Hepatocyte (in vitro differentiated cells): Measurements from ENCODE around the gene PGM2. TPM values are rescaled to one million over a fixed set of nuclear protein-coding genes. Genes with fewer than 3 reads are reported as not detected.

Experiments
- DNase-seq: peaks from one replicate; pipeline ENCODE4 v3.0.0-alpha.2; 2016; ENCODE audit warnings: low spot score
- H2AFZ ChIP-seq: fragments of 200-600 bp; sonication (generic); 2 replicates; pipeline ENCODE4 v1.6.0; 2016; ENCODE audit warnings: antibody characterized with exemption, mild to moderate bottlenecking
- H3K27ac ChIP-seq: fragments of 200-600 bp; sonication (generic); 2 replicates; pipeline ENCODE4 v1.5.1; 2016; ENCODE audit warnings: mild to moderate bottlenecking
- H3K27me3 ChIP-seq: fragments of 200-600 bp; sonication (generic); 2 replicates; pipeline ENCODE4 v1.6.1; 2016
- H3K36me3 ChIP-seq: fragments of 200-600 bp; sonication (generic); replicated peaks from 2 replicates; pipeline ENCODE4 v1.5.1; 2016; ENCODE audit warnings: low read depth; ENCODE audit not compliant: insufficient read depth
- H3K4me1 ChIP-seq: fragments of 200-600 bp; sonication (generic); 2 replicates; pipeline ENCODE4 v1.5.1; 2016; ENCODE audit warnings: mild to moderate bottlenecking, moderate library complexity; ENCODE audit not compliant: insufficient read depth
- H3K4me2 ChIP-seq: fragments of 200-600 bp; sonication (generic); 2 replicates; pipeline ENCODE4 v1.6.0; 2016
- H3K4me3 ChIP-seq: fragments of 200-600 bp; sonication (generic); 2 replicates; pipeline ENCODE4 v1.5.1; 2016; ENCODE audit warnings: mild to moderate bottlenecking
- H3K79me2 ChIP-seq: fragments of 200-600 bp; sonication (generic); 2 replicates; pipeline ENCODE4 v1.6.0; 2017; ENCODE audit warnings: mild to moderate bottlenecking
- H3K9me2 ChIP-seq: fragments of 200-600 bp; sonication (generic); replicated peaks from 2 replicates; pipeline ENCODE4 v1.6.0; 2017; ENCODE audit warnings: mild to moderate bottlenecking; ENCODE audit not compliant: insufficient read depth
- H3K9me3 ChIP-seq: fragments of 200-600 bp; sonication (generic); 2 replicates; pipeline ENCODE4 v1.5.1; 2016; ENCODE audit warnings: low read depth, mild to moderate bottlenecking
- H4K20me1 ChIP-seq: fragments of 200-600 bp; sonication (generic); 2 replicates; pipeline ENCODE4 v1.6.0; 2016; ENCODE audit warnings: mild to moderate bottlenecking; ENCODE audit not compliant: insufficient read depth, poor library complexity, severe bottlenecking
- CTCF ChIP-seq: fragments of 200-600 bp; sonication (generic); IDR thresholded peaks from 2 replicates; pipeline ENCODE4 v1.5.1; 2016; ENCODE audit warnings: antibody characterized with exemption, mild to moderate bottlenecking; ENCODE audit not compliant: poor library complexity
- EZH2 ChIP-seq: fragments of 200-600 bp; sonication (generic); IDR thresholded peaks from 2 replicates; pipeline ENCODE4 v1.6.1; 2016; ENCODE audit warnings: antibody characterized with exemption, mild to moderate bottlenecking, borderline replicate concordance
- EZH2phosphoT487 ChIP-seq: fragments of 200-600 bp; sonication (generic); IDR thresholded peaks from one replicate; pipeline ENCODE4 v1.6.1; 2018; ENCODE audit warnings: antibody characterized with exemption, mild to moderate bottlenecking, low read depth, moderate library complexity; ENCODE audit not compliant: unreplicated experiment, severe bottlenecking
- WGBS: methylation state at CpG from one replicate; pipeline ENCODE4 v1.1.6; 2016; ENCODE audit warnings: low lambda C conversion rate; ENCODE audit errors: missing lambda C conversion rate; 5-methylcytosine and 5-hydroxymethylcytosine counted together
- polyA plus RNA-seq: library from polyadenylated mRNA; unstranded; fragments of >200 nt; fragmentation: Nextera tagmentation; extraction: Ambion mirVana; gene quantifications from 2 replicates; pipeline ENCODE4 v1.2.1, GENCODE V29; 2016
- total RNA-seq: library from RNA; depleted of rRNA; stranded (reverse); fragments of >200 nt; gene quantifications from 2 replicates; pipeline ENCODE4 v1.2.3, GENCODE V29; 2014

PGM2 gene
- 25.0 and 28.2 TPM in 2 replicates for total RNA-seq
- 11.2 and 14.8 TPM in 2 replicates for polyA plus RNA-seq

GRCh38 chr4:37826295-37827029, at the start of gene PGM2:
Gene PGM2 (plus strand): TSS chr4:37826686. CDS start chr4:37826733, 47 bp downstream.
- peak within 1 kb of the TSS; percentile 87 for H3K27ac ChIP-seq
- no peaks in the 10 kb centered on the region for H3K9me3 ChIP-seq
- peak within 1 kb of the TSS; percentile 90 for H2AFZ ChIP-seq
- H3K36me3 ChIP-seq = no peaks in the 10 kb centered on the region
- WGBS = under 1% methylated on average over 35 of the region's 57 CpGs
- peak within 1 kb of the TSS; percentile 87 for H3K4me3 ChIP-seq
- no peaks in the 10 kb centered on the region for H4K20me1 ChIP-seq
- H3K4me2 ChIP-seq = peak within 1 kb of the TSS; percentile 93
- peak; percentile 9 for TF ChIP-seq CTCF
- TF ChIP-seq EZH2 = no peak
- peaks cover 14% of the 10 kb centered on the region for H3K4me1 ChIP-seq
- peaks cover 21% of the 10 kb centered on the region for H3K79me2 ChIP-seq
- DNase-seq = peak; percentile 93
- no peaks in the 10 kb centered on the region for H3K27me3 ChIP-seq
- H3K9me2 ChIP-seq = no peaks in the 10 kb centered on the region

- H3K27ac ChIP-seq = no peak overlapping the region
- H3K9me2 ChIP-seq = no peaks in the 10 kb centered on the region
- TF ChIP-seq CTCF (no peak), EZH2phosphoT487 (no peak), EZH2 (no peak)
Observed at GRCh38 chr4:37779896-37780295, 46.6 kb upstream of the PGM2 start.

GRCh38 chr4:37780444-37781130, 45.9 kb upstream of the PGM2 start:
- Histone ChIP-seq H3K9me3 (no peaks in the 10 kb centered on the region), H3K36me3 (no peaks in the 10 kb centered on the region), H3K4me1 (no peaks in the 10 kb centered on the region), H3K4me3 (no peak overlapping the region), H4K20me1 (no peaks in the 10 kb centered on the region), H3K9me2 (no peaks in the 10 kb centered on the region), H3K79me2 (no peaks in the 10 kb centered on the region), H3K27me3 (no peaks in the 10 kb centered on the region), H3K4me2 (no peak overlapping the region), H2AFZ (no peak overlapping the region), H3K27ac (no peak overlapping the region)
- WGBS = 32% methylated on average over 4 of the region's 4 CpGs
- DNase-seq = peak; percentile 43
- TF ChIP-seq CTCF = peak; percentile 33
- TF ChIP-seq EZH2 = no peak

More at GRCh38 chr4:37779896-37780295, 46.6 kb upstream of the PGM2 start:
- no peaks in the 10 kb centered on the region for H3K9me3 ChIP-seq
- no peaks in the 10 kb centered on the region for H3K27me3 ChIP-seq
- H2AFZ ChIP-seq = no peak overlapping the region
- H3K4me3 ChIP-seq = no peak overlapping the region
- H3K4me1 ChIP-seq = no peaks in the 10 kb centered on the region
- no peak for DNase-seq
- H3K79me2 ChIP-seq = no peaks in the 10 kb centered on the region
- no peaks in the 10 kb centered on the region for H4K20me1 ChIP-seq
- H3K36me3 ChIP-seq = no peaks in the 10 kb centered on the region
- H3K4me2 ChIP-seq = no peak overlapping the region
